ENCODE measurements around the gene MBTPS2. TPM values are rescaled to one million over a fixed set of nuclear protein-coding genes. Genes with fewer than 3 reads are reported as not detected.

The MBTPS2 gene

GRCh38 chrX:21930986-21931385, 91.6 kb downstream of the MBTPS2 start:
- H3K27ac ChIP-seq (ENCODE audit: low read depth, low read length): no peak overlapping the region
- no peak overlapping the region for H2BK5ac ChIP-seq (ENCODE audit: low read length)
- no peak overlapping the region for H3K9ac ChIP-seq (ENCODE audit: low read length)
- H3K23ac ChIP-seq (ENCODE audit: low read length): no peak overlapping the region
- no peaks in the 10 kb centered on the region for H3K4me1 ChIP-seq (ENCODE audit: control insufficient read depth, low read depth, low read length)
- no peak overlapping the region for H4K5ac ChIP-seq (ENCODE audit: low read length)
- H3K18ac ChIP-seq (ENCODE audit: low read length): no peak overlapping the region
- no peak overlapping the region for H3K4ac ChIP-seq (ENCODE audit: low read depth, low read length)
- no peaks in the 10 kb centered on the region for H3K36me3 ChIP-seq (ENCODE audit: control insufficient read depth, insufficient read depth, low read length)
- no peak overlapping the region for H2BK120ac ChIP-seq (ENCODE audit: low read depth, low read length)
- WGBS (ENCODE audit: extremely low coverage, insufficient coverage, low lambda C conversion rate): no CpG with 5 or more reads among the region's 1 CpG
- H2BK15ac ChIP-seq (replicated peaks; ENCODE audit: low read depth): no peak overlapping the region
- no peak for DNase-seq
- H3K79me2 ChIP-seq (ENCODE audit: control insufficient read depth, insufficient read depth, low read length): no peaks in the 10 kb centered on the region
- no peaks in the 10 kb centered on the region for H3K27me3 ChIP-seq (ENCODE audit: insufficient read depth, low read length, poor library complexity)
- no peak overlapping the region for H3K4me2 ChIP-seq (ENCODE audit: low read length)
- no peak overlapping the region for H4K8ac ChIP-seq (ENCODE audit: low read depth, low read length)
- no peak overlapping the region for H3K4me3 ChIP-seq (ENCODE audit: low read length)
- no peaks in the 10 kb centered on the region for H3K79me1 ChIP-seq (ENCODE audit: low read length)
- H3K56ac ChIP-seq (ENCODE audit: low read length): no peak overlapping the region
- H2AK5ac ChIP-seq (ENCODE audit: low read length): no peak overlapping the region

- Histone ChIP-seq H3K23ac (ENCODE audit: low read length) (no peak overlapping the region), H3K4me3 (ENCODE audit: low read length) (no peak overlapping the region), H2BK120ac (ENCODE audit: low read depth, low read length) (no peak overlapping the region), H2AK5ac (ENCODE audit: low read length) (no peak overlapping the region), H3K27me3 (ENCODE audit: insufficient read depth, low read length, poor library complexity) (no peaks in the 10 kb centered on the region), H3K4me1 (ENCODE audit: control insufficient read depth, low read depth, low read length) (no peaks in the 10 kb centered on the region), H4K5ac (ENCODE audit: low read length) (no peak overlapping the region), H3K79me2 (ENCODE audit: control insufficient read depth, insufficient read depth, low read length) (no peaks in the 10 kb centered on the region), H3K18ac (ENCODE audit: low read length) (no peak overlapping the region), H3K4me2 (ENCODE audit: low read length) (no peak overlapping the region), H3K4ac (ENCODE audit: low read depth, low read length) (no peak overlapping the region), H3K27ac (ENCODE audit: low read depth, low read length) (no peak overlapping the region), H3K56ac (ENCODE audit: low read length) (no peak overlapping the region), H3K79me1 (ENCODE audit: low read length) (no peaks in the 10 kb centered on the region), H3K9ac (ENCODE audit: low read length) (no peak overlapping the region), H3K36me3 (ENCODE audit: control insufficient read depth, insufficient read depth, low read length) (no peaks in the 10 kb centered on the region), H2BK15ac (replicated peaks; ENCODE audit: low read depth) (no peak overlapping the region), H4K8ac (ENCODE audit: low read depth, low read length) (no peak overlapping the region), H2BK5ac (ENCODE audit: low read length) (no peak overlapping the region)
- no peak for DNase-seq
- WGBS (ENCODE audit: extremely low coverage, insufficient coverage, low lambda C conversion rate): no CpG with 5 or more reads among the region's 11 CpGs
Measured at GRCh38 chrX:21932292-21933002, 93.0 kb downstream of the MBTPS2 start.

GRCh38 chrX:21933077-21933476, 93.7 kb downstream of the MBTPS2 start:
- no peak overlapping the region for H2BK120ac ChIP-seq (ENCODE audit: low read depth, low read length)
- H3K23ac ChIP-seq (ENCODE audit: low read length): no peak overlapping the region
- no peak overlapping the region for H3K4me2 ChIP-seq (ENCODE audit: low read length)
- H2BK15ac ChIP-seq (replicated peaks; ENCODE audit: low read depth): no peak overlapping the region
- H4K8ac ChIP-seq (ENCODE audit: low read depth, low read length): no peak overlapping the region
- no peak overlapping the region for H3K4me3 ChIP-seq (ENCODE audit: low read length)
- no peak overlapping the region for H2BK5ac ChIP-seq (ENCODE audit: low read length)
- no peaks in the 10 kb centered on the region for H3K4me1 ChIP-seq (ENCODE audit: control insufficient read depth, low read depth, low read length)
- H3K36me3 ChIP-seq (ENCODE audit: control insufficient read depth, insufficient read depth, low read length): no peaks in the 10 kb centered on the region
- no peak overlapping the region for H4K5ac ChIP-seq (ENCODE audit: low read length)
- H2AK5ac ChIP-seq (ENCODE audit: low read length): no peak overlapping the region
- no peak for DNase-seq
- no peak overlapping the region for H3K56ac ChIP-seq (ENCODE audit: low read length)
- no peak overlapping the region for H3K4ac ChIP-seq (ENCODE audit: low read depth, low read length)
- H3K79me1 ChIP-seq (ENCODE audit: low read length): no peaks in the 10 kb centered on the region
- H3K18ac ChIP-seq (ENCODE audit: low read length): no peak overlapping the region
- no CpG with 5 or more reads among the region's 7 CpGs for WGBS (ENCODE audit: extremely low coverage, insufficient coverage, low lambda C conversion rate)
- H3K27ac ChIP-seq (ENCODE audit: low read depth, low read length): no peak overlapping the region
- no peaks in the 10 kb centered on the region for H3K79me2 ChIP-seq (ENCODE audit: control insufficient read depth, insufficient read depth, low read length)
- no peaks in the 10 kb centered on the region for H3K27me3 ChIP-seq (ENCODE audit: insufficient read depth, low read length, poor library complexity)
- H3K9ac ChIP-seq (ENCODE audit: low read length): no peak overlapping the region

- Histone ChIP-seq H3K9ac (ENCODE audit: low read length) (no peak overlapping the region), H2BK5ac (ENCODE audit: low read length) (no peak overlapping the region), H3K4ac (ENCODE audit: low read depth, low read length) (peak overlapping the region; percentile 16), H3K79me1 (ENCODE audit: low read length) (no peaks in the 10 kb centered on the region), H3K4me1 (ENCODE audit: control insufficient read depth, low read depth, low read length) (no peaks in the 10 kb centered on the region), H4K8ac (ENCODE audit: low read depth, low read length) (no peak overlapping the region), H2AK5ac (ENCODE audit: low read length) (no peak overlapping the region), H3K79me2 (ENCODE audit: control insufficient read depth, insufficient read depth, low read length) (no peaks in the 10 kb centered on the region), H3K4me3 (ENCODE audit: low read length) (no peak overlapping the region), H3K23ac (ENCODE audit: low read length) (no peak overlapping the region), H3K56ac (ENCODE audit: low read length) (no peak overlapping the region), H3K4me2 (ENCODE audit: low read length) (no peak overlapping the region), H2BK120ac (ENCODE audit: low read depth, low read length) (no peak overlapping the region), H3K36me3 (ENCODE audit: control insufficient read depth, insufficient read depth, low read length) (no peaks in the 10 kb centered on the region), H4K5ac (ENCODE audit: low read length) (no peak overlapping the region), H2BK15ac (replicated peaks; ENCODE audit: low read depth) (no peak overlapping the region), H3K27ac (ENCODE audit: low read depth, low read length) (no peak overlapping the region), H3K27me3 (ENCODE audit: insufficient read depth, low read length, poor library complexity) (no peaks in the 10 kb centered on the region), H3K18ac (ENCODE audit: low read length) (no peak overlapping the region)
- peak; percentile 77 for DNase-seq
- WGBS (ENCODE audit: extremely low coverage, insufficient coverage, low lambda C conversion rate): no CpG with 5 or more reads among the region's 3 CpGs
Measured at GRCh38 chrX:21934414-21934813, 95.0 kb downstream of the MBTPS2 start.

Small RNA genes lying within 50 kb of the gene (small RNA-seq; reads per million reads assigned to genes)
- not detected for gene U73479.1 (ENCODE audit: insufficient read depth)
